ENCODE data around the gene MECR. TPM values are rescaled to one million over a fixed set of nuclear protein-coding genes. Genes with fewer than 3 reads are reported as not detected.

The MECR gene
- polyA plus RNA-seq, 1 donor (not counting 4 experiments of a cell fraction or from before 2014, with no cell fraction given) = 20.7 TPM

DNA sequence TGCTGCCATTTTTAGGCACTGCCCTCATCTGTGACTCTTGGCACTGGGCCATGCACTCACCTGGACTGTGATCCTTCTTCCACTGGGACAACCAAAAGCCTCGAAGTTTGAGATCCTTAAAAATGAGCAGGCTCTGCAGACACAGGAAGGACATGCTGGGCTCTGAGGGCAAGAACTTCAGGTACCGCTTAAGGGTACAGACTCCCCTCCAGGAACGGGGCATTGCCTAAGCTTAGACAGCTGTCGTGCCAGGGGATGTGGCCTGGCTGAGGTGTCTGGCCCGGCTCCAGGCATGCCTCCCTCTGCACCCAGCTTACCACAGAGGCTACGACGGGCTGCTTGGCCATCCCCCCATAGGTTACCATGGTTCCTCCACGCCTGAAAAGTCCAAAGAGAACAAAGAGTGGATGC, 34.8 kb downstream of the MECR start:
- Histone ChIP-seq H4K20me1 (ENCODE audit: control insufficient read depth, extremely low read depth, insufficient read depth, low read length) (no peaks in the 10 kb centered on the region), H3K27ac (ENCODE audit: control insufficient read depth, insufficient read depth, low read length) (no peak overlapping the region), H3K79me2 (ENCODE audit: control insufficient read depth, insufficient read depth, low read length) (no peaks in the 10 kb centered on the region), H3K4me2 (ENCODE audit: control insufficient read depth, extremely low read depth, insufficient read depth, low read depth, low read length) (no peak overlapping the region), H3K27me3 (ENCODE audit: control insufficient read depth, extremely low read depth, insufficient read depth, low read length) (no peaks in the 10 kb centered on the region), H3K36me3 (ENCODE audit: control insufficient read depth in 2 of 2, extremely low read depth in 1 of 2, insufficient read depth in 2 of 2, low read length in 2 of 2) (peaks cover 18 to 20% of the 10 kb centered on the region in 2 experiments), H3K9me1 (ENCODE audit: control insufficient read depth, extremely low read depth, insufficient read depth, low read length) (no peaks in the 10 kb centered on the region), H3K4me1 (ENCODE audit: control insufficient read depth, extremely low read depth, insufficient read depth, low read length) (peaks cover 12% of the 10 kb centered on the region), H3K4me3 (ENCODE audit: control insufficient read depth in 2 of 3, extremely low read depth in 1 of 3, insufficient read depth in 2 of 3, low read depth in 1 of 3, low read length in 3 of 3) (no peak overlapping the region), H3K9me3 (ENCODE audit: control insufficient read depth, low read depth, low read length) (no peaks in the 10 kb centered on the region), H2AFZ (ENCODE audit: control insufficient read depth, low read length) (no peak overlapping the region), H3K9ac (ENCODE audit: control insufficient read depth, extremely low read depth, insufficient read depth, low read length) (no peak overlapping the region)
- TF ChIP-seq, protein P1, sequence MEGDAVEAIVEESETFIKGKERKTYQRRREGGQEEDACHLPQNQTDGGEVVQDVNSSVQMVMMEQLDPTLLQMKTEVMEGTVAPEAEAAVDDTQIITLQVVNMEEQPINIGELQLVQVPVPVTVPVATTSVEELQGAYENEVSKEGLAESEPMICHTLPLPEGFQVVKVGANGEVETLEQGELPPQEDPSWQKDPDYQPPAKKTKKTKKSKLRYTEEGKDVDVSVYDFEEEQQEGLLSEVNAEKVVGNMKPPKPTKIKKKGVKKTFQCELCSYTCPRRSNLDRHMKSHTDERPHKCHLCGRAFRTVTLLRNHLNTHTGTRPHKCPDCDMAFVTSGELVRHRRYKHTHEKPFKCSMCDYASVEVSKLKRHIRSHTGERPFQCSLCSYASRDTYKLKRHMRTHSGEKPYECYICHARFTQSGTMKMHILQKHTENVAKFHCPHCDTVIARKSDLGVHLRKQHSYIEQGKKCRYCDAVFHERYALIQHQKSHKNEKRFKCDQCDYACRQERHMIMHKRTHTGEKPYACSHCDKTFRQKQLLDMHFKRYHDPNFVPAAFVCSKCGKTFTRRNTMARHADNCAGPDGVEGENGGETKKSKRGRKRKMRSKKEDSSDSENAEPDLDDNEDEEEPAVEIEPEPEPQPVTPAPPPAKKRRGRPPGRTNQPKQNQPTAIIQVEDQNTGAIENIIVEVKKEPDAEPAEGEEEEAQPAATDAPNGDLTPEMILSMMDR (optimal IDR thresholded peaks at IDR 0.05 in 1 of 3, IDR thresholded peaks at IDR 0.05 in 1 of 3, conservative IDR thresholded peaks at IDR 0.05 in 1 of 3; ENCODE audit: extremely low read depth in 1 of 3, insufficient read depth in 2 of 3, low read length in 3 of 3) = no peak
- TF ChIP-seq EZH2 (IDR thresholded peaks at IDR 0.05; ENCODE audit: low read length) = no peak
- FAIRE-seq (no peak), DNase-seq (ENCODE audit: low read depth, low spot score) (no peak)
- dilution Hi-C loops (cut with MboI; ENCODE audit: extremely low pct_ligation_motif_present, low sequenced_read_pairs) = no loop called here

DNA sequence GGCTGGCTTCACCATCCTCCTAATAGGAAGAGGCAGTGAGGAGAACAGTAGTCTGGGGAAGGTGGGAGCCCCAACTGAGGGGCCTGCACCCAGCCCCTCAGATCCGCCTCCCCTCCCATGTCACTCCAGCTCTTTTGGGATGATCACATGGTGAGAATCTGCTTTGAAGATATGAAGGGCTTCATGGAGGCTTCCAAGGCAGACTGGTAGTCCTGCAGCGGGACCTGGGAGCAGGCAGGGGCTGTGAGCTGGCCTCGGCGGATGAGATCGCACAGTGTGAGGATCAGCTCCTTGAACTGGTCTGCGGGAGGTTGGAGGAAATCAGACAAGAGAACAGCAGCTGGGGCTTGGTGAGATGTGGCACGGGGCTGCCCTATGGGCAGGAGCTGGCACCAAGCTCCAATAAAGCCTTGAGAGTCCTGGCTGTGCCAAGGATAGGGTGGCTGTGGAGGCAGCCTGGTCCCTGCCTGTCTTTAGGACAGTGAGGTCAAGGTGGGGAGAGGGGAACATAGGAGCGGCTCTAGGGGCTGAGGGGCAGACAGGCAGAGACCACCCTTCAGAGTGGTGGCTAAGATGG, 36.8 kb downstream of the MECR start:
- TF ChIP-seq EZH2 (IDR thresholded peaks at IDR 0.05; ENCODE audit: low read length) = no peak
- TF ChIP-seq, protein P1 (optimal IDR thresholded peaks at IDR 0.05 in 1 of 3, IDR thresholded peaks at IDR 0.05 in 1 of 3, conservative IDR thresholded peaks at IDR 0.05 in 1 of 3; ENCODE audit: extremely low read depth in 1 of 3, insufficient read depth in 2 of 3, low read length in 3 of 3) = no peak
- peaks cover 11% of the 10 kb centered on the region in 2 experiments for H3K36me3 ChIP-seq (ENCODE audit: control insufficient read depth in 2 of 2, extremely low read depth in 1 of 2, insufficient read depth in 2 of 2, low read length in 2 of 2)
- peaks cover 15% of the 10 kb centered on the region for H3K4me1 ChIP-seq (ENCODE audit: control insufficient read depth, extremely low read depth, insufficient read depth, low read length)
- no peaks in the 10 kb centered on the region for H3K79me2 ChIP-seq (ENCODE audit: control insufficient read depth, insufficient read depth, low read length)
- FAIRE-seq (no peak), DNase-seq (ENCODE audit: low read depth, low spot score) (no peak)
- no peak overlapping the region for H3K27ac ChIP-seq (ENCODE audit: control insufficient read depth, insufficient read depth, low read length)
- no peak overlapping the region for H3K4me3 ChIP-seq (ENCODE audit: control insufficient read depth in 2 of 3, extremely low read depth in 1 of 3, insufficient read depth in 2 of 3, low read depth in 1 of 3, low read length in 3 of 3)
- no peaks in the 10 kb centered on the region for H3K9me1 ChIP-seq (ENCODE audit: control insufficient read depth, extremely low read depth, insufficient read depth, low read length)
- dilution Hi-C loops (cut with MboI; ENCODE audit: extremely low pct_ligation_motif_present, low sequenced_read_pairs) = no loop called here
- no peak overlapping the region for H2AFZ ChIP-seq (ENCODE audit: control insufficient read depth, low read length)
- H3K9ac ChIP-seq (ENCODE audit: control insufficient read depth, extremely low read depth, insufficient read depth, low read length) = no peak overlapping the region
- no peaks in the 10 kb centered on the region for H3K9me3 ChIP-seq (ENCODE audit: control insufficient read depth, low read depth, low read length)
- H3K27me3 ChIP-seq (ENCODE audit: control insufficient read depth, extremely low read depth, insufficient read depth, low read length) = no peaks in the 10 kb centered on the region
- no peak overlapping the region for H3K4me2 ChIP-seq (ENCODE audit: control insufficient read depth, extremely low read depth, insufficient read depth, low read depth, low read length)
- H4K20me1 ChIP-seq (ENCODE audit: control insufficient read depth, extremely low read depth, insufficient read depth, low read length) = no peaks in the 10 kb centered on the region

All from keratinocyte (primary cell).